OCI-LY1 (cell line): ENCODE results near the gene FAM76B.

Experiments used
- EZH2 ChIP-seq: fragments of 200-600 bp; sonication (generic), shearing (Covaris generic); IDR thresholded peaks from 2 replicates; pipeline ENCODE4 v1.8.0; 2017; ENCODE audit warnings: borderline replicate concordance, mixed run types, mild to moderate bottlenecking, antibody characterized with exemption, low read length, moderate library complexity, mixed read lengths
- TF ChIP-seq, protein P1 (sequence below): fragments of 200-600 bp; sonication (generic), shearing (Covaris generic); IDR thresholded peaks from 2 replicates; pipeline ENCODE4 v1.5.1; 2017; ENCODE audit warnings: mild to moderate bottlenecking, antibody characterized with exemption, low read length, moderate library complexity, mixed read lengths

DNA sequence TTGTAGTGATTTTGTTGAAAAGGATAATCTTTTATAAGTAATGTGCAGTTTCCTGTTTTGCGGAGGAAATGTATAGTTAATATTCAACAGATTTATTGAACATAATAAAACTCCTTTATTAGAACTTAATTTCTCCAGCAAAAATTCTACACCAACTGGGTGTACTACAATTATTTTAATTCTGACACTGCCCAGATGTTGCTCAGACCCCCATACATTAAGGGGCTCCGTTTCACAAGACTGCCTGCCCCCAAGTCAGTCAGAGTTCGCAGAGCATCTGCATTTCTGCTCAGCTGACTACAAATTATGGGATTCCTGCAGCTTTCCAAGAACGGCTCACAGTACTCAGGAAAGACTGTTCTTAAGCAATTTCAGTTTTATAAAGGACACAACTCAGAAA, 6.9 kb upstream of the FAM76B start:
- TF ChIP-seq, protein P1, sequence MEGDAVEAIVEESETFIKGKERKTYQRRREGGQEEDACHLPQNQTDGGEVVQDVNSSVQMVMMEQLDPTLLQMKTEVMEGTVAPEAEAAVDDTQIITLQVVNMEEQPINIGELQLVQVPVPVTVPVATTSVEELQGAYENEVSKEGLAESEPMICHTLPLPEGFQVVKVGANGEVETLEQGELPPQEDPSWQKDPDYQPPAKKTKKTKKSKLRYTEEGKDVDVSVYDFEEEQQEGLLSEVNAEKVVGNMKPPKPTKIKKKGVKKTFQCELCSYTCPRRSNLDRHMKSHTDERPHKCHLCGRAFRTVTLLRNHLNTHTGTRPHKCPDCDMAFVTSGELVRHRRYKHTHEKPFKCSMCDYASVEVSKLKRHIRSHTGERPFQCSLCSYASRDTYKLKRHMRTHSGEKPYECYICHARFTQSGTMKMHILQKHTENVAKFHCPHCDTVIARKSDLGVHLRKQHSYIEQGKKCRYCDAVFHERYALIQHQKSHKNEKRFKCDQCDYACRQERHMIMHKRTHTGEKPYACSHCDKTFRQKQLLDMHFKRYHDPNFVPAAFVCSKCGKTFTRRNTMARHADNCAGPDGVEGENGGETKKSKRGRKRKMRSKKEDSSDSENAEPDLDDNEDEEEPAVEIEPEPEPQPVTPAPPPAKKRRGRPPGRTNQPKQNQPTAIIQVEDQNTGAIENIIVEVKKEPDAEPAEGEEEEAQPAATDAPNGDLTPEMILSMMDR = no peak
- no peak for TF ChIP-seq EZH2
